Esophagus muscularis mucosa (tissue), 3 donors: Measurements from ENCODE around the gene UROC1.

ENCODE experiments used
- POLR2A ChIP-seq: fragments of 450-650 bp; IDR thresholded peaks from one replicate; pipeline ENCODE4 v1.6.1; 2017; ENCODE audit warnings: antibody characterized with exemption, moderate library complexity, mild to moderate bottlenecking, low read depth
- TF ChIP-seq, protein P1 (sequence below), 3 experiments: fragments of 200-600 bp in 2 of 3; fragments of 450-650 bp in 1 of 3; sonication (generic) in 2 of 3; IDR thresholded peaks; one replicate each; pipeline ENCODE4 v1.5.1; 2017 to 2019; ENCODE audit warnings: antibody characterized with exemption in 3 of 3, mild to moderate bottlenecking in 2 of 3, moderate library complexity in 1 of 3

DNA sequence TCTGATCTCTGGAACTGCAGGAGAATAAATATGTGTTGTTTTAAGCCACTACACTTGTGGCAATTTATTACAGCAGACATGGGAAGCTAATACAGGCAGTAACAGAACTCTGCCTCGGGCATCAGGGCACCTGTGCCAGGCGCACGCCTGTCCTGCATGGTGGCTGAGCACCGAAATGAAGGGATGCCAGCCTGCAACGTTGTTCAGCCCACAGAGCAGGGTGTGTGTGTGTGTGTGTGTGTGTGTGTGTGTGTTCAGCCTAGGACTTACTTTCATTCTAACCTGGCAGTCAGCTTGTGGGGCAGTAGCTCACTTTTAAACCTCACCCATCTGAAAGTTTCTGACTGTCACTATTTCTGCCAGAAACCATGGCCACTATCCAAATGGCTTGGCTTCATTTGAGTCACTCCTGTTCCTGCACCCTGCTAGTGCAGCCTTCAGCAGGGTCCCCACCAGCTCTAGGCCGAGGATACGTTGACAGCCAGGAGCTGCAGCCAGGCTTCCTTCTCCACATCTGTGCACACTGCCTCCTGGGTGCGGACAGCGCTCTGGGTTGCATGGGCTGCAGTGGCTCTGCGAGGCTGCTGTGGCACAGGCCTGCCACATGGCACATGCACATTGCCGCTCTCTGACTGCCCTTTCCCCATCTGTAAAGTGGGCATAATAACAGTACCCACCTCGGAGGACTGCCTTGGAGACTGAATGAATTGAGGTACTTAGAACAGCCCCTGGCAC, 4.5 kb downstream of the UROC1 start:
- TF ChIP-seq POLR2A: no peak
- TF ChIP-seq, protein P1, sequence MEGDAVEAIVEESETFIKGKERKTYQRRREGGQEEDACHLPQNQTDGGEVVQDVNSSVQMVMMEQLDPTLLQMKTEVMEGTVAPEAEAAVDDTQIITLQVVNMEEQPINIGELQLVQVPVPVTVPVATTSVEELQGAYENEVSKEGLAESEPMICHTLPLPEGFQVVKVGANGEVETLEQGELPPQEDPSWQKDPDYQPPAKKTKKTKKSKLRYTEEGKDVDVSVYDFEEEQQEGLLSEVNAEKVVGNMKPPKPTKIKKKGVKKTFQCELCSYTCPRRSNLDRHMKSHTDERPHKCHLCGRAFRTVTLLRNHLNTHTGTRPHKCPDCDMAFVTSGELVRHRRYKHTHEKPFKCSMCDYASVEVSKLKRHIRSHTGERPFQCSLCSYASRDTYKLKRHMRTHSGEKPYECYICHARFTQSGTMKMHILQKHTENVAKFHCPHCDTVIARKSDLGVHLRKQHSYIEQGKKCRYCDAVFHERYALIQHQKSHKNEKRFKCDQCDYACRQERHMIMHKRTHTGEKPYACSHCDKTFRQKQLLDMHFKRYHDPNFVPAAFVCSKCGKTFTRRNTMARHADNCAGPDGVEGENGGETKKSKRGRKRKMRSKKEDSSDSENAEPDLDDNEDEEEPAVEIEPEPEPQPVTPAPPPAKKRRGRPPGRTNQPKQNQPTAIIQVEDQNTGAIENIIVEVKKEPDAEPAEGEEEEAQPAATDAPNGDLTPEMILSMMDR (IDR thresholded peaks at IDR 0.05): no peak
